Measurements from ENCODE around the gene ZSCAN31. TPM values are rescaled to one million over a fixed set of nuclear protein-coding genes. Genes with fewer than 3 reads are reported as not detected.
"Not testable (repeated sequence)": the region's sequence is repeated elsewhere in the genome, so short reads cannot be mapped to it uniquely, and the experiment has no call there.

Gene ZSCAN31
- total RNA-seq, 1 experiment from 2014 or later, result 10.1 TPM

GRCh38 chr6:28322661-28323060 is 13.3 kb downstream of the ZSCAN31 start:
- Histone ChIP-seq H3K79me2 (ENCODE audit: insufficient read depth, low read length) (no peaks in the 10 kb centered on the region), H3K27ac (ENCODE audit: low read depth, low read length) (no peak overlapping the region), H3K36me3 (ENCODE audit: control insufficient read depth in 1 of 2, insufficient read depth in 2 of 2, low read length in 2 of 2) (peaks cover 0 to 17% of the 10 kb centered on the region in 2 experiments; a peak in 1 of 4 replicates), H2AFZ (ENCODE audit: low read depth, low read length, poor library complexity, severe bottlenecking) (no peak overlapping the region), H3K4me3 (replicated peaks in 1 of 2; ENCODE audit: low read depth in 1 of 2, low read length in 2 of 2) (no peak overlapping the region), H3K9ac (ENCODE audit: low read length) (no peak overlapping the region), H4K20me1 (ENCODE audit: insufficient read depth) (no peaks in the 10 kb centered on the region), H3K9me3 (ENCODE audit: control insufficient read depth in 1 of 2, insufficient read depth in 1 of 2, low read depth in 1 of 2, low read length in 2 of 2) (peaks cover 5 to 18% of the 10 kb centered on the region in 2 experiments; a peak in 3 of 4 replicates), H3K9me2 (ENCODE audit: insufficient read depth) (no peaks in the 10 kb centered on the region), H3K4me1 (ENCODE audit: control insufficient read depth in 1 of 2, insufficient read depth in 2 of 2, low read length in 2 of 2) (no peaks in the 10 kb centered on the region), H3K27me3 (ENCODE audit: insufficient read depth, low read length) (no peaks in the 10 kb centered on the region), H3K4me2 (ENCODE audit: low read length) (no peak overlapping the region)
- intact Hi-C loops (cut with micrococcal nuclease), result no loop called here
- ChIA-PET CTCF (no interaction called here), RAD21 (ENCODE audit: low non-redundant PET in 1 of 2, low total read pairs in 2 of 2, uncharacterized antibody in 2 of 2, unreplicated experiment in 2 of 2) (no interaction called here), POLR2A (no interaction called here)
- no TSS peak for BruUV-seq (replicated peaks)
- ATAC-seq (no peak), DNase-seq (ENCODE audit: low read depth, low spot score) (no peak)
- no peak for TF ChIP-seq ELF1 (IDR thresholded peaks at IDR 0.05; ENCODE audit: borderline replicate concordance, low read depth)

GRCh38 chr6:28317866-28318265 is 18.1 kb downstream of the ZSCAN31 start:
- H3K4me3 ChIP-seq (replicated peaks in 1 of 2; ENCODE audit: low read depth in 1 of 2, low read length in 2 of 2); H3K36me3 ChIP-seq (ENCODE audit: control insufficient read depth in 1 of 2, insufficient read depth in 2 of 2, low read length in 2 of 2); H3K9ac ChIP-seq (ENCODE audit: low read length); H3K4me2 ChIP-seq (ENCODE audit: low read length); H3K9me3 ChIP-seq (ENCODE audit: control insufficient read depth in 1 of 2, insufficient read depth in 1 of 2, low read depth in 1 of 2, low read length in 2 of 2); H3K9me2 ChIP-seq (ENCODE audit: insufficient read depth); H3K27me3 ChIP-seq (ENCODE audit: insufficient read depth, low read length); ATAC-seq; H2AFZ ChIP-seq (ENCODE audit: low read depth, low read length, poor library complexity, severe bottlenecking); BruUV-seq (replicated peaks); POLR2A ChIA-PET; intact Hi-C loops (cut with micrococcal nuclease); DNase-seq (ENCODE audit: low read depth, low spot score); RAD21 ChIA-PET (ENCODE audit: low non-redundant PET in 1 of 2, low total read pairs in 2 of 2, uncharacterized antibody in 2 of 2, unreplicated experiment in 2 of 2); H4K20me1 ChIP-seq (ENCODE audit: insufficient read depth); H3K27ac ChIP-seq (ENCODE audit: low read depth, low read length); CTCF ChIA-PET; H3K4me1 ChIP-seq (ENCODE audit: control insufficient read depth in 1 of 2, insufficient read depth in 2 of 2, low read length in 2 of 2); H3K79me2 ChIP-seq (ENCODE audit: insufficient read depth, low read length): not testable (repeated sequence)

GRCh38 chr6:28315628-28316027 is 20.3 kb downstream of the ZSCAN31 start:
- no peaks in the 10 kb centered on the region for H3K9me2 ChIP-seq (ENCODE audit: insufficient read depth)
- ChIA-PET POLR2A (no interaction called here), RAD21 (ENCODE audit: low non-redundant PET in 1 of 2, low total read pairs in 2 of 2, uncharacterized antibody in 2 of 2, unreplicated experiment in 2 of 2) (no interaction called here), CTCF (no interaction called here)
- no peaks in the 10 kb centered on the region for H3K79me2 ChIP-seq (ENCODE audit: insufficient read depth, low read length)
- TF ChIP-seq CTCF (IDR thresholded peaks at IDR 0.05 in 2 of 3, conservative IDR thresholded peaks at IDR 0.05 in 1 of 3; ENCODE audit: borderline replicate concordance in 1 of 3, insufficient read depth in 1 of 3, low read depth in 2 of 3, low read length in 2 of 3) (no peak), SIN3A (IDR thresholded peaks at IDR 0.05; ENCODE audit: low read depth) (no peak), SP1 (IDR thresholded peaks at IDR 0.05; ENCODE audit: low read depth) (no peak), REST (IDR thresholded peaks at IDR 0.05; ENCODE audit: low read depth) (no peak), ZFX (IDR thresholded peaks at IDR 0.05) (no peak)
- no peaks in the 10 kb centered on the region for H3K27me3 ChIP-seq (ENCODE audit: insufficient read depth, low read length)
- no peak overlapping the region for H3K27ac ChIP-seq (ENCODE audit: low read depth, low read length)
- no TSS peak for BruUV-seq (replicated peaks)
- intact Hi-C loops (cut with micrococcal nuclease), result no loop called here
- H3K36me3 ChIP-seq (ENCODE audit: control insufficient read depth in 1 of 2, insufficient read depth in 2 of 2, low read length in 2 of 2), result no peaks in the 10 kb centered on the region
- no peaks in the 10 kb centered on the region; a peak in 1 of 4 replicates for H3K9me3 ChIP-seq (ENCODE audit: control insufficient read depth in 1 of 2, insufficient read depth in 1 of 2, low read depth in 1 of 2, low read length in 2 of 2)
- no peaks in the 10 kb centered on the region for H3K4me1 ChIP-seq (ENCODE audit: control insufficient read depth in 1 of 2, insufficient read depth in 2 of 2, low read length in 2 of 2)
- no peak overlapping the region for H3K9ac ChIP-seq (ENCODE audit: low read length)
- H3K4me3 ChIP-seq (replicated peaks in 1 of 2; ENCODE audit: low read depth in 1 of 2, low read length in 2 of 2), result no peak overlapping the region
- ATAC-seq (no peak), DNase-seq (ENCODE audit: low read depth, low spot score) (no peak)
- no peak overlapping the region for H3K4me2 ChIP-seq (ENCODE audit: low read length)
- H2AFZ ChIP-seq (ENCODE audit: low read depth, low read length, poor library complexity, severe bottlenecking), result no peak overlapping the region
- H4K20me1 ChIP-seq (ENCODE audit: insufficient read depth), result no peaks in the 10 kb centered on the region
